NCI-H526 (cell line): ENCODE results near the gene GUF1.
A peak's percentile ranks its signal among the peaks of the same experiment; 100 is the strongest.

Experiments
- DNase-seq, 2 experiments: peaks; one replicate each; lab custom pipeline; 2025; lab: John Stamatoyannopoulos, UW

GUF1 gene

GRCh38 chr4:44678094-44679041 lies at the start of gene GUF1:
Gene GUF1 (plus strand): TSS chr4:44678420. CDS start chr4:44678623, 203 bp downstream.
- DNase-seq, result peak; percentile 84 to 93

GRCh38 chr4:44629280-44629866 lies 48.8 kb upstream of the GUF1 start:
- DNase-seq, result peak; percentile 3 to 71

GRCh38 chr4:44632089-44632488 lies 46.1 kb upstream of the GUF1 start:
- DNase-seq, result no peak

GRCh38 chr4:44632733-44633132 lies 45.5 kb upstream of the GUF1 start:
- peak in 1 of 2 experiments; percentile 19 for DNase-seq

GRCh38 chr4:44638091-44638490 lies 40.1 kb upstream of the GUF1 start:
- no peak for DNase-seq

GRCh38 chr4:44646151-44646550 lies 32.1 kb upstream of the GUF1 start:
- DNase-seq, result no peak

GRCh38 chr4:44651425-44651824 lies 26.8 kb upstream of the GUF1 start, which contains the start of gene YIPF7:
Gene YIPF7 (minus strand): TSS chr4:44651625. CDS start chr4:44650100, 1,525 bp downstream.
- no peak for DNase-seq

- no peak for DNase-seq
These were observed 26.2 kb upstream of the GUF1 start for GRCh38 chr4:44652002-44652401.

- DNase-seq, result no peak
These were observed 17.8 kb upstream of the GUF1 start for GRCh38 chr4:44660396-44660795.

GRCh38 chr4:44661940-44662622 lies 16.1 kb upstream of the GUF1 start:
- no peak for DNase-seq

- DNase-seq, result no peak
These were observed 15.6 kb upstream of the GUF1 start for GRCh38 chr4:44662623-44663005.

GRCh38 chr4:44663539-44664263 lies 14.5 kb upstream of the GUF1 start:
- no peak for DNase-seq

- DNase-seq, result no peak
These were observed 9.7 kb upstream of the GUF1 start for GRCh38 chr4:44668526-44668925.

- no peak for DNase-seq
These were observed 7.6 kb upstream of the GUF1 start for GRCh38 chr4:44670506-44671199.

GRCh38 chr4:44671636-44672035 lies 6.6 kb upstream of the GUF1 start:
- DNase-seq, result no peak

GRCh38 chr4:44674471-44674870 lies 3.7 kb upstream of the GUF1 start:
- DNase-seq, result no peak

GRCh38 chr4:44675366-44675765 lies 2.9 kb upstream of the GUF1 start:
- DNase-seq, result no peak

- peak in 1 of 2 experiments; percentile 18 for DNase-seq
These were observed 840 bp downstream of the GUF1 start for GRCh38 chr4:44679060-44679459.

GRCh38 chr4:44684648-44685047 lies 6.4 kb downstream of the GUF1 start:
- DNase-seq, result no peak

GRCh38 chr4:44700427-44700826 lies 22.2 kb downstream of the GUF1 start:
- DNase-seq, result no peak

- no peak for DNase-seq
These were observed 22.8 kb downstream of the GUF1 start for GRCh38 chr4:44701037-44701436.
